ENCODE results near the gene COMP.

COMP gene

DNA sequence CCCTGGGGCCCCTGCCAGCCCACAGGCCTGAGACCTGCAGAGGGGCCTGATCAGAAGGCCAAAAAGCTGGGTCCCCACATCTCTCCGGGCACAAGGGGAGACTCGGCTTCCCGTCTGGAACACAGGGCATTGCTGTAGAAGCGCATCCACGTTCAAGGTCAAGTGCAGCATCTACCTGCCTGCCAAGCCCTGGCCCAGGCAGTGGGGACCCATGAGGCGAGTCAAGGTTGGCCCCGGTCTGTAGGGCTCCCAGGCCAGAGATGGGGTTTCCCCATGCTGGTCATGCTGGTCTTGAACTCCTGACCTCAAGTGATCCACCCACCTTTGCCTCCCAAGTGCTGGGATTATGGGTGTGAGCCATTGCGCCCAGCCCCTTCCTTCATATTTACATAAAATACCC is 13.5 kb upstream of the COMP start:
- Histone ChIP-seq H3K36me3 (ENCODE audit: insufficient read depth, low read length) (no peaks in the 10 kb centered on the region), H3F3A (ENCODE audit: low read depth) (no peaks in the 10 kb centered on the region), H3K9me3 (ENCODE audit: insufficient read depth, low read depth, low read length) (no peaks in the 10 kb centered on the region), H4K20me1 (ENCODE audit: insufficient read depth, low read length, poor library complexity, severe bottlenecking) (no peaks in the 10 kb centered on the region), H3K4me2 (ENCODE audit: low read depth, low read length, poor library complexity, severe bottlenecking) (no peak overlapping the region), H3K9me2 (replicated peaks; ENCODE audit: low read depth, low read length) (no peaks in the 10 kb centered on the region), H3K4me1 (ENCODE audit: insufficient read depth, low read length, poor library complexity, severe bottlenecking) (no peaks in the 10 kb centered on the region), H3K79me2 (ENCODE audit: insufficient read depth, low read length) (no peaks in the 10 kb centered on the region), H3K4me3 (ENCODE audit: low read length, poor library complexity, severe bottlenecking) (no peak overlapping the region), H3K27me3 (ENCODE audit: insufficient read depth, low read length, poor library complexity, severe bottlenecking) (no peaks in the 10 kb centered on the region), H3K9ac (ENCODE audit: low read depth, low read length, poor library complexity, severe bottlenecking) (no peak overlapping the region), H2AFZ (ENCODE audit: low read length) (no peak overlapping the region)
- TF ChIP-seq EZH2phosphoT487 (IDR thresholded peaks at IDR 0.05; ENCODE audit: borderline replicate concordance): no peak
- TF ChIP-seq, protein P1, sequence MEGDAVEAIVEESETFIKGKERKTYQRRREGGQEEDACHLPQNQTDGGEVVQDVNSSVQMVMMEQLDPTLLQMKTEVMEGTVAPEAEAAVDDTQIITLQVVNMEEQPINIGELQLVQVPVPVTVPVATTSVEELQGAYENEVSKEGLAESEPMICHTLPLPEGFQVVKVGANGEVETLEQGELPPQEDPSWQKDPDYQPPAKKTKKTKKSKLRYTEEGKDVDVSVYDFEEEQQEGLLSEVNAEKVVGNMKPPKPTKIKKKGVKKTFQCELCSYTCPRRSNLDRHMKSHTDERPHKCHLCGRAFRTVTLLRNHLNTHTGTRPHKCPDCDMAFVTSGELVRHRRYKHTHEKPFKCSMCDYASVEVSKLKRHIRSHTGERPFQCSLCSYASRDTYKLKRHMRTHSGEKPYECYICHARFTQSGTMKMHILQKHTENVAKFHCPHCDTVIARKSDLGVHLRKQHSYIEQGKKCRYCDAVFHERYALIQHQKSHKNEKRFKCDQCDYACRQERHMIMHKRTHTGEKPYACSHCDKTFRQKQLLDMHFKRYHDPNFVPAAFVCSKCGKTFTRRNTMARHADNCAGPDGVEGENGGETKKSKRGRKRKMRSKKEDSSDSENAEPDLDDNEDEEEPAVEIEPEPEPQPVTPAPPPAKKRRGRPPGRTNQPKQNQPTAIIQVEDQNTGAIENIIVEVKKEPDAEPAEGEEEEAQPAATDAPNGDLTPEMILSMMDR (conservative IDR thresholded peaks at IDR 0.05; ENCODE audit: low read length): no peak

DNA sequence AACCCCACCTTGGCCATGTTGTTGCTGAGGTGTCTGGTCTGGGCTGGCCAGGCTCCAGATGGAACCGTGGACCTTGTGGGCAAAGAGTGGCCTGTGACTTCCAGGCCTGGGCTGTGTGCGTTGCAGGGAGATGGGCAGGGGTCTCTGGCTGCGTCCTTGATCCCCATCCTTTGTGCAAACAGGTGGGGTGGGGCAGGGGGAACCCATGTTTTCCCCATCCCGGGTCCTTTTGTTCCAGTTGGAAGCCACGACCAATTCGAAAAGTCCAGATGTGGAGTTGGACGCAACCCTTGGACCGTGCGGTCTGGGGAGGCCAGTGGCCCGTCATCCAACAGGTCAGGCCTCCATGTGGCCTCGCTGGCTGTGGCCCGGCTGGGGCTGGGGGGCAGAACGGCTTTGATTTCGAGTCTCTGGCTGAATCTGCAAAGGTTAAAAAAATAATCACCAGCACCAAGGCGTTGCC is 13.1 kb upstream of the COMP start:
- H4K20me1 ChIP-seq (ENCODE audit: insufficient read depth, low read length, poor library complexity, severe bottlenecking): no peaks in the 10 kb centered on the region
- TF ChIP-seq, protein P1 (conservative IDR thresholded peaks at IDR 0.05; ENCODE audit: low read length): no peak
- no peak for TF ChIP-seq EZH2phosphoT487 (IDR thresholded peaks at IDR 0.05; ENCODE audit: borderline replicate concordance)
- H3K79me2 ChIP-seq (ENCODE audit: insufficient read depth, low read length): no peaks in the 10 kb centered on the region
- H3K9me2 ChIP-seq (replicated peaks; ENCODE audit: low read depth, low read length): no peaks in the 10 kb centered on the region
- no peaks in the 10 kb centered on the region for H3K36me3 ChIP-seq (ENCODE audit: insufficient read depth, low read length)
- H3K4me2 ChIP-seq (ENCODE audit: low read depth, low read length, poor library complexity, severe bottlenecking): no peak overlapping the region
- H3K9me3 ChIP-seq (ENCODE audit: insufficient read depth, low read depth, low read length): no peaks in the 10 kb centered on the region
- no peak overlapping the region for H3K9ac ChIP-seq (ENCODE audit: low read depth, low read length, poor library complexity, severe bottlenecking)
- no peaks in the 10 kb centered on the region for H3K27me3 ChIP-seq (ENCODE audit: insufficient read depth, low read length, poor library complexity, severe bottlenecking)
- no peak overlapping the region for H2AFZ ChIP-seq (ENCODE audit: low read length)
- H3F3A ChIP-seq (ENCODE audit: low read depth): no peaks in the 10 kb centered on the region
- H3K4me1 ChIP-seq (ENCODE audit: insufficient read depth, low read length, poor library complexity, severe bottlenecking): no peaks in the 10 kb centered on the region
- no peak overlapping the region for H3K4me3 ChIP-seq (ENCODE audit: low read length, poor library complexity, severe bottlenecking)

DNA sequence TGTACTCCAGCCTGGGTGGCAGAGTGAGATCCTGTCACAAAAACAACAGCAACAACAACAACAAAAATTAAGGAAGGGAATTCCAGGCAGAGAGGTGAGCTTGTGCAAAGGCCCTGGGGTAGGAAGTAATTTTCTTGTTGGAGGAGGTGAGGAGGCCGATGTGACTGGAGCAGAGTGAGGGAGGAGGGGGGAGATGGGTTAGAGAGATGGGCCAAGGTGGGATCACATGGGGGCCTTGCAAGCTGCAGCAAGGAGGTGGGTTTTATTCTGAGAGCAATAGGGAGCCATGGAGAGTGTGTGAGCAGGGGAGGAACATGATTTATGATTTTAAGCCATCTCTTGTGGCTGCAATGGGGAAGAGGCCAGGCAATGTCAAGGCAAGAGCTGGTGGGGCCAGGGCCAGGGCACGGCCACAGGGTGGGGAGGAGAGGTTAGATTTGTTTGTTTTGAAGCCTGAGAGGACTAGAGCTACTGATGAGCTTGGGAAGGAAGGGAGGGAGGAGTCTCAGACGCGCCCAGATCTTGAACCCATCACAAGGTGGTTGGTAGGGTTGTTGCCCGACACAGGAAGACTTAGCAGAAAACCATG is 12.5 kb upstream of the COMP start:
- TF ChIP-seq, protein P1 (conservative IDR thresholded peaks at IDR 0.05; ENCODE audit: low read length): no peak
- no peak for TF ChIP-seq EZH2phosphoT487 (IDR thresholded peaks at IDR 0.05; ENCODE audit: borderline replicate concordance)
- H3K4me1 ChIP-seq (ENCODE audit: insufficient read depth, low read length, poor library complexity, severe bottlenecking): no peaks in the 10 kb centered on the region
- no peaks in the 10 kb centered on the region for H3K36me3 ChIP-seq (ENCODE audit: insufficient read depth, low read length)
- H3F3A ChIP-seq (ENCODE audit: low read depth): no peaks in the 10 kb centered on the region
- H3K4me3 ChIP-seq (ENCODE audit: low read length, poor library complexity, severe bottlenecking): no peak overlapping the region
- H3K9ac ChIP-seq (ENCODE audit: low read depth, low read length, poor library complexity, severe bottlenecking): no peak overlapping the region
- H3K27me3 ChIP-seq (ENCODE audit: insufficient read depth, low read length, poor library complexity, severe bottlenecking): no peaks in the 10 kb centered on the region
- no peaks in the 10 kb centered on the region for H4K20me1 ChIP-seq (ENCODE audit: insufficient read depth, low read length, poor library complexity, severe bottlenecking)
- H3K79me2 ChIP-seq (ENCODE audit: insufficient read depth, low read length): no peaks in the 10 kb centered on the region
- no peak overlapping the region for H3K4me2 ChIP-seq (ENCODE audit: low read depth, low read length, poor library complexity, severe bottlenecking)
- no peaks in the 10 kb centered on the region for H3K9me2 ChIP-seq (replicated peaks; ENCODE audit: low read depth, low read length)
- H3K9me3 ChIP-seq (ENCODE audit: insufficient read depth, low read depth, low read length): no peaks in the 10 kb centered on the region
- no peak overlapping the region for H2AFZ ChIP-seq (ENCODE audit: low read length)
